ENCODE measurements around the gene HS6ST3.
A peak's percentile ranks its signal among the peaks of the same experiment; 100 is the strongest.
"Not testable (repeated sequence)": the region's sequence is repeated elsewhere in the genome, so short reads cannot be mapped to it uniquely, and the experiment has no call there.

HS6ST3 gene

DNA sequence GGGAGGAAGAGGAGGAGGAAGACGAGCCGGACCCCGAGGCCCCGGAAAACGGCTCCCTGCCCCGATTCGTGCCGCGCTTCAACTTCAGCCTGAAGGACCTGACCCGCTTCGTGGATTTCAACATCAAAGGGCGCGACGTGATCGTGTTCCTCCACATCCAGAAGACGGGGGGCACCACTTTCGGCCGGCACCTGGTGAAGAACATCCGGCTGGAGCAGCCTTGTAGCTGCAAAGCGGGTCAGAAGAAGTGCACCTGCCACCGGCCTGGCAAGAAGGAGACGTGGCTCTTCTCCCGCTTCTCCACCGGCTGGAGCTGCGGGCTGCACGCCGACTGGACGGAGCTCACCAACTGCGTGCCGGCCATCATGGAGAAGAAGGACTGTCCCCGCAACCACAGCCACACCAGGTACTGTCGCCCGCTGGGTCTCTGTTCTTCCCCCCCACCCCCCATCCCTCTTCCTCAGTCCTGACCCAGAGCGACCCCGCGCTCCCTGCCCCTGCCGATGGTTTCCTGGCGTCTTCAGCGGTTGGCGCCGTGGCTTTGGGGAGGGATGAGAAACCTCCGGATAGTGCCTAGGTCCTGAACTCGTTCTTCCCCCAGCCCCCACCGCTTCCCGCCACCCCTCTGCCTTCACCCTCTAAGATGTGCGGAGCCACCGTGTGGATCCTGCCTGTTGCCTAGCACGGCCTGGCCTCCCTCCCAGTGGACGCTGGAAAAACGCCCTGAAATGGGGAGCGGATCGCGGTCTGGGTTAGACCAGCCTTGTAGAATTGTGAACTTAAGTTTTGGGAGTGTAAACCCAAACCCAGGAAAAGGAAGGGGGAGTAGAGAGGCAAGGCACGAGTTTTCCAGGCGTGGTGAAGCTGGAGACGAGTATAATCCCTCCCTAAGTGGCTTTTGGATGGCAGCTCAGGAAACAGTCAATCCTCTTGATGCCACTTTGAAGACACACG, 1.5 kb downstream of the HS6ST3 start:
- Histone ChIP-seq H3K9me3 (ENCODE audit: control insufficient read depth, low read length) (no peaks in the 10 kb centered on the region), H3K27ac (ENCODE audit: low read depth, low read length, severe bottlenecking) (no peak overlapping the region), H3K4me3 (ENCODE audit: extremely low read depth, insufficient read depth, low read length, poor library complexity, severe bottlenecking) (peak overlapping the region; percentile 31), H3K36me3 (ENCODE audit: control insufficient read depth, insufficient read depth, low read length) (no peaks in the 10 kb centered on the region), H3K4me1 (ENCODE audit: control insufficient read depth, insufficient read depth, low read length, poor library complexity, severe bottlenecking) (no peaks in the 10 kb centered on the region)
- WGBS, 2 experiments (ENCODE audit: insufficient coverage in 2 of 2), result 0 to 1% methylated on average over 36 to 47 of the region's 57 CpGs

DNA sequence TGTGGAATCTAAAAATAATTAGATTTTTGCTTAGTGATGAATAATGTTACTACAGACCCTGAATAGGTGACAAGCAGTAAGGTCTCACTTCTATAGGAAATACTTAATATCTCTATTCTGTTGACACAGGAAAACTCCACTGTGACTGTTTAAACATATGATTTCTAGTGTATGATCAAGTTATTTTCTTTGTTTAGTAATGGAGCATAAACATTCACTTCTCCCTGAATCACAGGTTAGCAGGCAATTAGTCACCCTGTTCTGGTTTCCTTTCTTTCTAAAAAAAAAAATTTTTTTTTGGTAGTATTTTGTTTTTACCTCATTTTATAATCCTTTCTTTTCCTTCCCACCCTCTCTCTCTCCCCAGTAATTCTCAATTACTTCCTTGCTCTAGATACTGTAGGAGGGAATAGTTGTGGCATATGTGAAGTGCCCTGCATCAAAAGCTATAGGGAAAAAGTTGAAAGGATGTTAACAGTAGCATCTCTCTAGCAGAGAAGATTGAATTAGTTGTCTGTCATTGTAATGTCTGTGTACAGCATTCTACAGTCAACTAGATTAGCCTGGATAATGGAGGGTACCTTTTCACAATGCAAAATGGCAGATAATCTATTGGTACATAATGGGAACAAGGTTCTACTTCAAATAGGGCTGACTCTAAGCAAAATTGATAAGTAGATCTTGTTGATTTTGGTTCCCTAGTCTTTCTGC, 3.5 kb downstream of the HS6ST3 start:
- Histone ChIP-seq H3K4me1 (ENCODE audit: control insufficient read depth, insufficient read depth, low read length, poor library complexity, severe bottlenecking) (no peaks in the 10 kb centered on the region), H3K36me3 (ENCODE audit: control insufficient read depth, insufficient read depth, low read length) (no peaks in the 10 kb centered on the region), H3K27ac (ENCODE audit: low read depth, low read length, severe bottlenecking) (no peak overlapping the region), H3K4me3 (ENCODE audit: extremely low read depth, insufficient read depth, low read length, poor library complexity, severe bottlenecking) (no peak overlapping the region), H3K9me3 (ENCODE audit: control insufficient read depth, low read length) (no peaks in the 10 kb centered on the region)

DNA sequence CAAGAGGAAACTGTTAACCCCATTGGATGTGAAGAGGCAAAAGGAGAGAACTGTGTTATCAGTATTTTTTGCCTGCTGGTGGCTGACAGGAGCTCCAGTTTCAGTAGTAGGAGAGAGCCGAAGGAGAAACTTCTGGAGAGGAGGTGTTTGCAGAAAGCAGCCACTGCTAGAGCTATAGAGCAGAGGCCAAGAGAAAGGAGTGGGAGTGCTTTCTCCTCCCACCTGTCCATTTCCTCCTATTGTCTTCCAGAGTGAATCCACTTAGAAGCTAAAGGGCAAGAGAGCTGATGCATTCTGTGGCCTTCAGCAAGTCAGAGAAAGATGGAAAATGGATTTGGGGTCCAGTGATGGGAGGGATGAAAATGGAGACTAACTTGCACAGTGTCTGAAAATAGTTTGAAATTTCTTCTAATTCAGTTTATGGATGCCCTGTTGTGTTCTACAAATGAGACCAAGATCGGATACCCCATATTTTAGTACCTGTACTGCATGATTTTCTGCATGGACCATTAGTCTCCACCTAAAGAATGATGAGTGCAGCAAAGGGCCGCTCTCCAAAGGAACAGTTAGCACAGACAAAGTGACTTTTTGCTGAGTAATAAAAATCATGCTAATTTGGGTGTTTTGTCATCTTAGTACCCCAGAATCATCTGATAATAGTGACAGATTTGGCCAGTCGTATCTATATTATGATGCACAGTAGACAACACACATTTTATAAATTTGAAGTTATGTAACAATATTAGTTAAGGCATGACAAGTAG, 10.7 kb downstream of the HS6ST3 start:
- H3K4me3 ChIP-seq (ENCODE audit: extremely low read depth, insufficient read depth, low read length, poor library complexity, severe bottlenecking), result no peak overlapping the region
- H3K4me1 ChIP-seq (ENCODE audit: control insufficient read depth, insufficient read depth, low read length, poor library complexity, severe bottlenecking), result no peaks in the 10 kb centered on the region
- no peaks in the 10 kb centered on the region for H3K9me3 ChIP-seq (ENCODE audit: control insufficient read depth, low read length)
- H3K36me3 ChIP-seq (ENCODE audit: control insufficient read depth, insufficient read depth, low read length), result no peaks in the 10 kb centered on the region
- WGBS, 2 experiments (ENCODE audit: insufficient coverage in 2 of 2), result 80% methylated on average over 2 of the region's 4 CpGs
- no peak overlapping the region for H3K27ac ChIP-seq (ENCODE audit: low read depth, low read length, severe bottlenecking)

DNA sequence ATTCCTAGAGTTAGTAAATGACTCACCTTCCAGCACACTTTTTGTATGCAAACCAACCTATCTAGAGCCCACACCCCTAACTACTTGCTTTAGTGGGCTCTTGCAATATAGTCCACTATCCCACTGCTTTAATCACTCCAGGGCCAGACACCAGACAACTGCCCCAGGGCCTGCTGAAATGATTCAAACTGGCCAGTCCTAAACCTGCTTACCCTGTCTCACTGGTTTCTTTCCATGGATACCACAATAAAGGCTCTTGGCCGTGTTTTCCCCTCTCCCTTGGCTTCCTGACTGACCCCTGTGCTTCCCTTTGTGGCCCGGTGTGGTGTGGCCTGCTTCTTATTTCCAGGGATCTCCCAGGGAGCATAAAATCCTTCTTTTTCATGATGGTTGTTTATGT, 14.6 kb downstream of the HS6ST3 start:
- WGBS, 2 experiments (ENCODE audit: insufficient coverage in 2 of 2), result 55 to 64% methylated on average over 1 to 2 of the region's 2 CpGs
- H3K36me3 ChIP-seq (ENCODE audit: control insufficient read depth, insufficient read depth, low read length), result no peaks in the 10 kb centered on the region
- H3K27ac ChIP-seq (ENCODE audit: low read depth, low read length, severe bottlenecking), result no peak overlapping the region
- no peak overlapping the region for H3K4me3 ChIP-seq (ENCODE audit: extremely low read depth, insufficient read depth, low read length, poor library complexity, severe bottlenecking)
- H3K4me1 ChIP-seq (ENCODE audit: control insufficient read depth, insufficient read depth, low read length, poor library complexity, severe bottlenecking), result no peaks in the 10 kb centered on the region
- peaks cover 13% of the 10 kb centered on the region for H3K9me3 ChIP-seq (ENCODE audit: control insufficient read depth, low read length)

- peaks cover 16% of the 10 kb centered on the region for H3K9me3 ChIP-seq (ENCODE audit: control insufficient read depth, low read length)
- 86 to 98% methylated on average over 5 of the region's 8 CpGs for WGBS, 2 experiments (ENCODE audit: insufficient coverage in 2 of 2)
- H3K27ac ChIP-seq (ENCODE audit: low read depth, low read length, severe bottlenecking); H3K36me3 ChIP-seq (ENCODE audit: control insufficient read depth, insufficient read depth, low read length); H3K4me1 ChIP-seq (ENCODE audit: control insufficient read depth, insufficient read depth, low read length, poor library complexity, severe bottlenecking); H3K4me3 ChIP-seq (ENCODE audit: extremely low read depth, insufficient read depth, low read length, poor library complexity, severe bottlenecking): not testable (repeated sequence)
Measured at GRCh38 chr13:96108072-96108471, 18.2 kb downstream of the HS6ST3 start.

- Histone ChIP-seq H3K27ac (ENCODE audit: low read depth, low read length, severe bottlenecking) (no peak overlapping the region), H3K4me1 (ENCODE audit: control insufficient read depth, insufficient read depth, low read length, poor library complexity, severe bottlenecking) (no peaks in the 10 kb centered on the region), H3K4me3 (ENCODE audit: extremely low read depth, insufficient read depth, low read length, poor library complexity, severe bottlenecking) (no peak overlapping the region), H3K36me3 (ENCODE audit: control insufficient read depth, insufficient read depth, low read length) (no peaks in the 10 kb centered on the region), H3K9me3 (ENCODE audit: control insufficient read depth, low read length) (peaks cover 16% of the 10 kb centered on the region)
- 83 to 96% methylated on average over 4 of the region's 4 CpGs for WGBS, 2 experiments (ENCODE audit: insufficient coverage in 2 of 2)
Measured at GRCh38 chr13:96109125-96109524, 19.2 kb downstream of the HS6ST3 start.

- peaks cover 12% of the 10 kb centered on the region for H3K9me3 ChIP-seq (ENCODE audit: control insufficient read depth, low read length)
- H3K4me1 ChIP-seq (ENCODE audit: control insufficient read depth, insufficient read depth, low read length, poor library complexity, severe bottlenecking), result no peaks in the 10 kb centered on the region
- 80% methylated on average over 1 of the region's 2 CpGs; no CpG with 5 or more reads in 1 of the 2 experiments for WGBS, 2 experiments (ENCODE audit: insufficient coverage in 2 of 2)
- H3K36me3 ChIP-seq (ENCODE audit: control insufficient read depth, insufficient read depth, low read length), result no peaks in the 10 kb centered on the region
- H3K4me3 ChIP-seq (ENCODE audit: extremely low read depth, insufficient read depth, low read length, poor library complexity, severe bottlenecking), result no peak overlapping the region
- H3K27ac ChIP-seq (ENCODE audit: low read depth, low read length, severe bottlenecking), result no peak overlapping the region
Measured at GRCh38 chr13:96112936-96113335, 23.0 kb downstream of the HS6ST3 start.

- not testable (repeated sequence) for H3K36me3 ChIP-seq (ENCODE audit: control insufficient read depth, insufficient read depth, low read length); H3K4me1 ChIP-seq (ENCODE audit: control insufficient read depth, insufficient read depth, low read length, poor library complexity, severe bottlenecking); H3K4me3 ChIP-seq (ENCODE audit: extremely low read depth, insufficient read depth, low read length, poor library complexity, severe bottlenecking); H3K9me3 ChIP-seq (ENCODE audit: control insufficient read depth, low read length); H3K27ac ChIP-seq (ENCODE audit: low read depth, low read length, severe bottlenecking)
- 100% methylated on average over 1 of the region's 2 CpGs for WGBS, 2 experiments (ENCODE audit: insufficient coverage in 2 of 2)
Measured at GRCh38 chr13:96115368-96115767, 25.5 kb downstream of the HS6ST3 start.

DNA sequence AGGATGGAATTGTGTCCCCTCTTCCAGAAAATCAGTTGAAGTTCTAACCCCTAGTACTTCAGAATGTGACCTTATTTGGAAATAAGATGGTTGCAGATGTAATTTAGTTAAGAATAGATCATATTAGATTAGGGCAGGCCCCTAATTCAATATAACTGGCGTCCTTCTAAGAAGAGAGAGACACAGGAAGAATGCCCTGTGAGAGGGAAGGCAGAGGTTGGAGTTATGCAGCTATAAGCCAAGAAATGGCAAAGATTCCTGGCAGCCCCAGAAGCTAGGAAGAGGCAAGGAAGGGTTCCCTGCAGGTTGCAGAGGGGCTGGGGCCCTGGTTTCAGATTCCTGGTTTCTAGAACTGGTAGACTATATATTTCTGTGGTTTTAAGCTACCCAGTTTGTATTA, 30.0 kb downstream of the HS6ST3 start:
- Histone ChIP-seq H3K27ac (ENCODE audit: low read depth, low read length, severe bottlenecking) (no peak overlapping the region), H3K4me3 (ENCODE audit: extremely low read depth, insufficient read depth, low read length, poor library complexity, severe bottlenecking) (no peak overlapping the region), H3K4me1 (ENCODE audit: control insufficient read depth, insufficient read depth, low read length, poor library complexity, severe bottlenecking) (no peaks in the 10 kb centered on the region), H3K36me3 (ENCODE audit: control insufficient read depth, insufficient read depth, low read length) (no peaks in the 10 kb centered on the region), H3K9me3 (ENCODE audit: control insufficient read depth, low read length) (no peaks in the 10 kb centered on the region)
- 50% methylated on average over 1 of the region's 1 CpG; no CpG with 5 or more reads in 1 of the 2 experiments for WGBS, 2 experiments (ENCODE audit: insufficient coverage in 2 of 2)

- H3K36me3 ChIP-seq (ENCODE audit: control insufficient read depth, insufficient read depth, low read length), result no peaks in the 10 kb centered on the region
- no peaks in the 10 kb centered on the region for H3K9me3 ChIP-seq (ENCODE audit: control insufficient read depth, low read length)
- H3K4me3 ChIP-seq (ENCODE audit: extremely low read depth, insufficient read depth, low read length, poor library complexity, severe bottlenecking), result no peak overlapping the region
- 57% methylated on average over 3 of the region's 3 CpGs; no CpG with 5 or more reads in 1 of the 2 experiments for WGBS, 2 experiments (ENCODE audit: insufficient coverage in 2 of 2)
- no peaks in the 10 kb centered on the region for H3K4me1 ChIP-seq (ENCODE audit: control insufficient read depth, insufficient read depth, low read length, poor library complexity, severe bottlenecking)
- H3K27ac ChIP-seq (ENCODE audit: low read depth, low read length, severe bottlenecking), result no peak overlapping the region
Measured at GRCh38 chr13:96130818-96131340, 41.0 kb downstream of the HS6ST3 start.

Data from mesodermal cell (in vitro differentiated cells).